Measurements from ENCODE around the gene SLC38A1.

Gene SLC38A1

GRCh38 chr12:46188170-46188569 lies 80.7 kb downstream of the SLC38A1 start:
- no peak for TF ChIP-seq CTCF (IDR thresholded peaks at IDR 0.05; ENCODE audit: borderline replicate concordance, insufficient read depth, low read depth, low read length)
- H3K4me3 ChIP-seq (ENCODE audit: low read depth, low read length): no peak overlapping the region

GRCh38 chr12:46187023-46187422 lies 81.8 kb downstream of the SLC38A1 start:
- no peak for TF ChIP-seq CTCF (IDR thresholded peaks at IDR 0.05; ENCODE audit: borderline replicate concordance, insufficient read depth, low read depth, low read length)

GRCh38 chr12:46186088-46186487 lies 82.8 kb downstream of the SLC38A1 start:
- TF ChIP-seq CTCF (IDR thresholded peaks at IDR 0.05; ENCODE audit: borderline replicate concordance, insufficient read depth, low read depth, low read length): no peak
- no peak overlapping the region for H3K4me3 ChIP-seq (ENCODE audit: low read depth, low read length)

More at GRCh38 chr12:46187023-46187422, 81.8 kb downstream of the SLC38A1 start:
- H3K4me3 ChIP-seq (ENCODE audit: low read depth, low read length): no peak overlapping the region

- H3K4me3 ChIP-seq (ENCODE audit: low read depth, low read length): no peak overlapping the region
- no peak for TF ChIP-seq CTCF (IDR thresholded peaks at IDR 0.05; ENCODE audit: borderline replicate concordance, insufficient read depth, low read depth, low read length)
Measured at GRCh38 chr12:46185686-46186085, 83.2 kb downstream of the SLC38A1 start.

- H3K4me3 ChIP-seq (ENCODE audit: low read depth, low read length): no peak overlapping the region
- no peak for TF ChIP-seq CTCF (IDR thresholded peaks at IDR 0.05; ENCODE audit: borderline replicate concordance, insufficient read depth, low read depth, low read length)
Measured at GRCh38 chr12:46184798-46185595, 83.8 kb downstream of the SLC38A1 start.

GRCh38 chr12:46183112-46183511 lies 85.7 kb downstream of the SLC38A1 start:
- no peak overlapping the region for H3K4me3 ChIP-seq (ENCODE audit: low read depth, low read length)
- TF ChIP-seq CTCF (IDR thresholded peaks at IDR 0.05; ENCODE audit: borderline replicate concordance, insufficient read depth, low read depth, low read length): no peak

GRCh38 chr12:46181465-46181864 lies 87.4 kb downstream of the SLC38A1 start:
- no peak overlapping the region for H3K4me3 ChIP-seq (ENCODE audit: low read depth, low read length)
- no peak for TF ChIP-seq CTCF (IDR thresholded peaks at IDR 0.05; ENCODE audit: borderline replicate concordance, insufficient read depth, low read depth, low read length)
